Activated T-cell treated with anti-CD3 and anti-CD28 coated beads, Interleukin-2, amount 50 U/mL, for 72 hours (primary cell): ENCODE measurements around the gene FAM24A. TPM values are rescaled to one million over a fixed set of nuclear protein-coding genes. Genes with fewer than 3 reads are reported as not detected.
"Not testable (repeated sequence)": the region's sequence is repeated elsewhere in the genome, so short reads cannot be mapped to it uniquely, and the experiment has no call there.

Experiments used
- ATAC-seq, 2 donors: fragments of 150-1000 bp; cut with Tn5 transposase; replicated peaks in 1 of 2; 2 replicates each; pipeline ENCODE4 v1.10.0; 2021; ENCODE audit warnings: moderate library complexity in 2 of 2, mild to moderate bottlenecking in 1 of 2
- DNase-seq, 2 donors: peaks; one replicate each; pipeline ENCODE4 v3.0.0; 2021 to 2022; ENCODE audit warnings: mixed read lengths in 1 of 2
- H3K27ac Mint-ChIP-seq: one replicate; pipeline ENCODE4 v1.8.0; 2022; ENCODE audit warnings: mild to moderate bottlenecking, moderate library complexity, mixed read lengths
- H3K27me3 Mint-ChIP-seq: one replicate; pipeline ENCODE4 v1.8.0; 2022; ENCODE audit warnings: low read depth, mixed read lengths
- H3K36me3 Mint-ChIP-seq, 2 donors: one replicate each; pipeline ENCODE4 v1.8.0; 2022; ENCODE audit warnings: mixed read lengths in 2 of 2, mild to moderate bottlenecking in 1 of 2; ENCODE audit not compliant: insufficient read depth in 2 of 2
- H3K4me1 Mint-ChIP-seq: one replicate; pipeline ENCODE4 v1.8.0; 2022; ENCODE audit warnings: low read depth, mixed read lengths
- H3K4me3 Mint-ChIP-seq, 2 donors: one replicate each; pipeline ENCODE4 v1.8.0; 2022; ENCODE audit warnings: mild to moderate bottlenecking in 2 of 2, mixed read lengths in 2 of 2, moderate library complexity in 2 of 2
- H3K9me3 Mint-ChIP-seq, 2 donors: one replicate each; pipeline ENCODE4 v1.8.0; 2022; ENCODE audit warnings: mixed read lengths in 2 of 2
- total RNA-seq, 2 donors: library from RNA; stranded (reverse); gene quantifications; one replicate each; pipeline ENCODE4 v1.2.3, GENCODE V29; 2022

The FAM24A gene
- total RNA-seq, 2 donors from 2014 or later, result not detected

DNA sequence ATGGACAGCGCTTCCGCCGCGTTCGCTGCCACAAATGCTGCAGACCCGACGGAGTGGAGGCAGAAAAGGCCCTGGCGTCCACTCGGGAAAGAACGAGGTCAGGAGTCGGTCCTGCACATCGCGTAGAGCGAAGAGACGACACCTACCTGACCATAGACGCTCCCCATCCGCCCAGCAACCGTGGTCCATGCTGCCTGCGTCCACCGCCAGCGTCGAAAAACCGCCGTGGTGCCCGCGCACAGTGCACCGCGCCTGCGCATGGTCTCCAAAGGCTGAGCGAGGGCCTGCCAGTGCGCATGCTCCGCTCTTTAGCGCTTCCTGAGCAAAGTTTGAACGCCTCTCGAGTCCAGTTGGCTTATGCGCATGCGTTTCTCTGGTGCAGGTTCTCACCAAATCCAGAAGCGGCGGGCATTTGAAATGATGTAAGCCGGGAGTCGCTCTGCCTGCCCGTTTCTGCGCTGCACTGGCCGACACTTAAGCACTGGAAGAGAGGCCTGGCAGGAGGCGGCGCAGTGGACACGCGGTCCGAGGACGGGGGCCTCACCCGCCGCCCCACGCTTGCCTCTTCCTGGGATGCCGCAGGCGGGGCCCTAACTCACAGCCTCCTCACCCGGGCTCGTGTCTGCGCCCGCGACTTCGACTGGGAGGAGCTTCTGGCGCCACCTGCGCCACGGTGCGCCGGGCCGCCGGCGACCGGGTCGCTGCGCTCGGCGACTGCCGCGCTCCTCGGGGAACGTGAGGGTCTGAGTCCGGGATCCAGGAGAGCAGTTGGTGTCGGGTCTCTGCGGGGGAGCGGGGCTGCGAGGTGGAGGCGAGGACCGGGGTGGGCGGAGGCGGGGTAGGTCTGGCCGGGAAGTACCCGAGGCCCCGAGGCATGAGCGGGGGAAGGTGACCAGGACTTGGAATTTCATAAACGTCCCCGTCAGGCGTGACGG lies 30.8 kb upstream of the FAM24A start, which contains the start of gene FAM24B:
FAM24B (minus strand) TSS at position 243 of the 935 bp plus-strand sequence. CDS start 29,066 bp downstream, outside the sequence.
- peak; percentile 83 to 85 for ATAC-seq
- DNase-seq, result peak; percentile 94 to 96
- peaks cover 57% of the 10 kb centered on the region for H3K4me1 Mint-ChIP-seq
- H3K27ac Mint-ChIP-seq, result peak within 1 kb of the TSS; percentile 97
- H3K36me3 Mint-ChIP-seq, result peaks cover 9 to 14% of the 10 kb centered on the region in 2 donors
- no peaks in the 10 kb centered on the region for H3K9me3 Mint-ChIP-seq
- H3K27me3 Mint-ChIP-seq, result no peaks in the 10 kb centered on the region
- H3K4me3 Mint-ChIP-seq, result peak within 1 kb of the TSS; percentile 94 to 99

DNA sequence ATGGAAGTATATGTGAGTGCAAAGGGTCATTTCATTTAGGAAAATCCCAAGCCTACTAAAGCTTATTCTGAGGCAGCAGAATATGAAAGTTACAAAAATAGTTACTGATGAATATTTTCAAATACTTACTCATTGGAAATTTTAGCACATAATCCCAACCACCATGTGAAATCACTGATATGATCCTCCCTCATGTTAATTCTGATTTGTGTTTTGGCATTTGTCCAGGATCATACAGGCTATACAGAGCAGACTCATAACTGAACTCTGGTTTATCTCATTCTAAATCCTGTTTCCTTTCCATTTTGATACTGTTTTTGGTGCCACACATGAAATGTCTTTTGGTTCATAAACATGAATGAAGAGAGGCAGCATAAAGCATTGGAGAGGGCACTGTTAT lies 27.6 kb upstream of the FAM24A start:
- Mint-ChIP-seq H3K9me3 (no peaks in the 10 kb centered on the region), H3K36me3 (peaks cover 8 to 14% of the 10 kb centered on the region in 2 donors), H3K27ac (peak overlapping the region; percentile 34), H3K4me3 (peak overlapping the region in 1 of 2 donors; percentile 26), H3K4me1 (peaks cover 36% of the 10 kb centered on the region), H3K27me3 (no peaks in the 10 kb centered on the region)
- ATAC-seq, result peak in 1 of 2 donors; percentile 19
- no peak for DNase-seq

DNA sequence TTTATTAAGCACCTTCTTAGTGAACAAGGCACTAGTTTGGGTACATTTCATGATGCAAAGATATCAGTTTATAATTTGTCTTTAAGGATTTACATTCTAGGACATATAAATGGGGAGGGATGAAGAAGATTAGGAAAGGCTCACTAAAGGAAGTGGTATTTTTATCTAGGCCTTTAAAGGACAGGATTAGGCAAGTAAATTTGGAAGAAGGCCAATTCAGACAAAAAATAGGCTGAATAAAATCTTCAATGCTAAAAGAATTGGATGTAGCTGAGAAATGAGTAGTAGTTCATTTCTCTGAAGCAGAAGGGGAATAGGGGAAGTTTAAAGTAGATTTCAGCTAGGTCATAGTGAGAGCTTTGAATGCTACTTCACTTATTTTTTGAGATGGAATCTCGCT lies 26.2 kb upstream of the FAM24A start:
- Mint-ChIP-seq H3K27me3 (no peaks in the 10 kb centered on the region), H3K4me1 (peaks cover 25% of the 10 kb centered on the region), H3K36me3 (peaks cover 10 to 14% of the 10 kb centered on the region in 2 donors), H3K27ac (no peak overlapping the region), H3K4me3 (no peak overlapping the region), H3K9me3 (no peaks in the 10 kb centered on the region)
- no peak for DNase-seq
- no peak for ATAC-seq

DNA sequence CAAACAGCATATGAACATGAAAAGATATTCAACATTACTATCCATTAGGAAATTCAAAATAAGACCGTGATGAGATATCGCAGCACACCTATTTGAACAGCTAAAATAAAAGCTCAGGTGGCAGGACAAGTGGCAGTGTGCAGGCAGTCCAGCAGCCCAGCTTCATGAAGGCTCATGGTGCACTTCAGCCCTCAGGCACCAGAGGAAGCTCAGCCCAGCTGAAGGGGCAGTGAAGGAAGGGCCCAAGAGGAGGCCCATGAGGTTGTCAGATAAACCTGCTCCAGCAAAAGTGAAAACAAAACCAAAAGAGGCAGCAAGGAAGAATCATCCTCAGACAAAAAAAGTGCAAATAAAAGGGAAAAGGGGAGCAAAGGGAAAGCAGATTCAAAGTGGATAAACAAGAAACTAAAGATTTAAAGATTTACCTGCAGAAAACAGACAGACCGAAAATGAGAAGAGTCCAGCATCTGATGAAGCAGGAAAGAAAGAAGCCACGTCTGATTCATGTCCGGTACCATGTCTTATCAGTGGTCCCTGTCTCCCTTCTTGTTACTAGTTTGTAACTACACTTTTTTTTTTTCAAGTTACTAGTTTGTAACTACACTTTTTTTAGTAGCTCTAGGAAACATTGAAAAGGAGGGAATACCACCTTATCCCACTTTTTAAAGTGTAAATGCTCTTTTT lies 16.0 kb upstream of the FAM24A start:
- H3K9me3 Mint-ChIP-seq, result no peaks in the 10 kb centered on the region
- H3K4me3 Mint-ChIP-seq, result no peak overlapping the region
- ATAC-seq (no peak), DNase-seq (no peak)
- no peaks in the 10 kb centered on the region for H3K4me1 Mint-ChIP-seq
- H3K27ac Mint-ChIP-seq, result no peak overlapping the region
- no peaks in the 10 kb centered on the region for H3K27me3 Mint-ChIP-seq
- H3K36me3 Mint-ChIP-seq, result peaks cover 2% of the 10 kb centered on the region in 2 donors

DNA sequence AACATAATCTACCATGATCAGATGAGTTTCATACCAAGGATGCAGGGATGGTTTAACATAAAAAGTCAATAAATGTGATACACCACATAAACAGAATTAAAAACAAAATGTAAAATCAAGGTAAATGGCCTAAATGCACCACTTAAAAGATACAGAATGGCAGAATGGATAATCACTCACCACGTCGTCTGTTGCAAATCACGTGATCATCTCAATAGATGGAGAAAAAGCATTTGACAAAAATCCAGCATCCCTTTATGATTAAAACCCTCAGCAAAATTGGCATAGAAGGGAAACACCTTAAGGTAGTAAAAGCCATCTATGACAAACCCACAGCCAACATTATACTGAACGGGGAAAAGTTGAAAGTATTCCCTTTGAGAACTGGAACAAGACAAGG lies 6.5 kb upstream of the FAM24A start:
- H3K9me3 Mint-ChIP-seq, result peaks cover 10 to 15% of the 10 kb centered on the region in 2 donors
- not testable (repeated sequence) for H3K4me3 Mint-ChIP-seq, DNase-seq, H3K27ac Mint-ChIP-seq, H3K4me1 Mint-ChIP-seq, ATAC-seq
- peaks cover 41% of the 10 kb centered on the region for H3K27me3 Mint-ChIP-seq
- H3K36me3 Mint-ChIP-seq, result peaks cover 6 to 10% of the 10 kb centered on the region in 2 donors

DNA sequence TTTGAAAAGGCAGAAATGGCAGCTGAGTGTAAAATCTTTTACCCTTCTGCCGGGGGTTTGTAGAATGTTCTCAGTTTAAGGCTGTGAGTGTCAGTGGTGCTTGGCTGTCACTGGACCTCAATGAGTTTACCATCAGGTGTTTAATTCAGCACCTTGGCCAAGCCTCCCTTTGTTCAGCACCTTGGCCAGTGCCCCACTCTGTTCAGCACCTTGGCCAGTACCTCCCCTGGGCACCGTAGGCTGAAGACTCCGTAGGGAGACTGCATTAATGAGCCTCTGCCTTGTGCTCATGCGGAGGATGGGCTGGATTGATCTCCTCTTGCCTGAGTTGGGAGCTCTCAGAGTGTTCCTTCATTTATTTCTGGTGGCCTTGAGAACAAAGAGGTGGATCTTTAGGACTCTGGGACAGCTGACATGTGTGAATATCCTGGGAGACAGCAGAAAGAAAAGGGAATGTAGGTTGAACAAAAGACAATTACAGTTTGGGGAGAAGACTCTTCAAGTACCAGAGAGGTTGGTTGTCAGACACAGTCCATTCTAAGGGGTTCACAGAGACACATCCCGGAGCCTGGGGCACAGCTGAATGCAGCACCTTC lies 1.6 kb downstream of the FAM24A start:
- DNase-seq (peak; percentile 53 to 63), ATAC-seq (peak; percentile 50 to 64)
- peaks cover 0 to 5% of the 10 kb centered on the region in 2 donors for H3K9me3 Mint-ChIP-seq
- H3K27ac Mint-ChIP-seq, result no peak overlapping the region
- no peaks in the 10 kb centered on the region for H3K4me1 Mint-ChIP-seq
- H3K36me3 Mint-ChIP-seq, result no peaks in the 10 kb centered on the region
- peaks cover 14% of the 10 kb centered on the region for H3K27me3 Mint-ChIP-seq
- H3K4me3 Mint-ChIP-seq, result no peak overlapping the region

DNA sequence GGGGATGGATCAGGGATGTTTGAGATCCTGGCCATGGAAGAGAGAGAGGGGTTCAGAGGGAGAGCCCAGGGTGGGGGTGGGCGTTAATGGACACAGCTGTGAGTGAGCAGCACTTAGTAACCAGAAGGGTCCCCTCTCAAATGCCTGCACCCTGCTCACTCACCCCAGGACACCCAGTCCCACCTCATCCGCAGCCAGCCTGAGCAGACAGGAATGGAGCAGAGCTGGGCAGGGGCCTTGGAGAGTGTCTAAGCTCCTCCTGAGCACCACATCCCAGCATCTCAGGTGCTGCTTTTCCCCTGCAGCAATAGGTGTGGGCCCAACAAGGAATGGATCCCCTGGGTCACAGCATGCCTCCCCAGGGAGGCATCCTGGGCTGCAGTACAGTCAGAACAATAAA lies 5.3 kb downstream of the FAM24A start:
- H3K4me3 Mint-ChIP-seq, result no peak overlapping the region
- H3K36me3 Mint-ChIP-seq, result peaks cover 0 to 4% of the 10 kb centered on the region in 2 donors
- no peak overlapping the region for H3K27ac Mint-ChIP-seq
- no peaks in the 10 kb centered on the region for H3K27me3 Mint-ChIP-seq
- DNase-seq (no peak), ATAC-seq (no peak)
- H3K9me3 Mint-ChIP-seq, result peaks cover 2 to 10% of the 10 kb centered on the region in 2 donors
- H3K4me1 Mint-ChIP-seq, result no peaks in the 10 kb centered on the region

DNA sequence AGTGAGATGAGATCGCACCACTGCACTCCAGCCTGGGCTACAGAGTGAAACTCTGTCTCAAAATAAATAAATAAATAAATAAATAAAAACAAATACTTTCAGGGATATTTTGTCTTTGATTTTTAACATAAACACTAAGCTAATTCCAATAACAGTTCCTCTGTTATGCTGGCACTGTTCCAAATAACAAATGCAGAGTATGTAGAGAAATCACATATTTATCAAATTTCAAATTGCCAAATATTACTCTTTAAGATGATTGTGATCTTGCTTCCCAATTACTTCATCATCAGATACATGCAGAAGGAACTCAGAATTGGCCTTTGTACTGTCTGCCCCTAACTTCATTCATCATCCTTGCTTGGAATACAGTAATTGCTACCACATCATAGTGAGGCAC lies 19.7 kb downstream of the FAM24A start:
- DNase-seq (no peak), ATAC-seq (no peak)
- Mint-ChIP-seq H3K27ac (no peak overlapping the region), H3K9me3 (no peaks in the 10 kb centered on the region), H3K4me1 (no peaks in the 10 kb centered on the region), H3K4me3 (no peak overlapping the region), H3K36me3 (peaks cover 0 to 1% of the 10 kb centered on the region in 2 donors), H3K27me3 (no peaks in the 10 kb centered on the region)

DNA sequence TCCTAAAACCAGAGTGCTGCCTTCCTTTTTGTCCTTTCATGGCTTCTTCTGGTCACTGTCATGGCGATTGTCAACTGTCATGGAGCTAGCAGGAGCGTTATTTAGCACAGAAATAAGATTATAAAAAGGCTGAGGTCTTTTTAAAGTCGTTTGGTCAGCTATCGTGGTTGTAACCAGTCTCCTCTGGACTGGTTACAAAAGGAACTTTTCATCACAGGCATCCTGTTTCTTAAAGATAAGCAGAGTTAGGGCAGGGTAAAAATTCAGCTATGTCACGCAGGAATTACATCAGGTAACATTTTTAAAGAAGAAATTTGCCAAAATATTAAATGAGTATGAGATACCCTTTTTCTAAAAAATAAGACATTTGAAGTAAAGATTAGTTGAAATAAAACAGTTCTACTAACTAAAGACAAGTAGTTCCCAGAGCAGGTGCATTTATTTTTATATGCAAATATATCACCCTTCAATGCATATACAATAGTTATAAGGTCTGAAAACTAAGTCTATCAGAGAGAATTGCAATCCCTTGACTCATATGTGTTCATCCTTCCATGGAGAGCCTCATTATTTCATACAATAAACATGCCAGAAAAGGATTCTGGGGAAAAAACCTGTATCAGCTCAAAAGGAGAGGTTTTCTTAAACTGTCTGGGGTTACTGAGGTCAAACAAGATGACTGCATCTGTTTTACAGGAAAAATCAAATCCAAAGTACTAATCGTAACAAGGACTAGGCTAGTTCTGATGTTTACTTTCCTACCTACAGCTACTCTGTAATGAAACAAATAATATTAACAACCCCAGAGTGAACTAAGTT lies 20.9 kb downstream of the FAM24A start:
- ATAC-seq (no peak), DNase-seq (no peak)
- Mint-ChIP-seq H3K9me3 (no peaks in the 10 kb centered on the region), H3K4me3 (no peak overlapping the region), H3K27ac (no peak overlapping the region), H3K27me3 (no peaks in the 10 kb centered on the region), H3K36me3 (peaks cover 0 to 1% of the 10 kb centered on the region in 2 donors), H3K4me1 (no peaks in the 10 kb centered on the region)

DNA sequence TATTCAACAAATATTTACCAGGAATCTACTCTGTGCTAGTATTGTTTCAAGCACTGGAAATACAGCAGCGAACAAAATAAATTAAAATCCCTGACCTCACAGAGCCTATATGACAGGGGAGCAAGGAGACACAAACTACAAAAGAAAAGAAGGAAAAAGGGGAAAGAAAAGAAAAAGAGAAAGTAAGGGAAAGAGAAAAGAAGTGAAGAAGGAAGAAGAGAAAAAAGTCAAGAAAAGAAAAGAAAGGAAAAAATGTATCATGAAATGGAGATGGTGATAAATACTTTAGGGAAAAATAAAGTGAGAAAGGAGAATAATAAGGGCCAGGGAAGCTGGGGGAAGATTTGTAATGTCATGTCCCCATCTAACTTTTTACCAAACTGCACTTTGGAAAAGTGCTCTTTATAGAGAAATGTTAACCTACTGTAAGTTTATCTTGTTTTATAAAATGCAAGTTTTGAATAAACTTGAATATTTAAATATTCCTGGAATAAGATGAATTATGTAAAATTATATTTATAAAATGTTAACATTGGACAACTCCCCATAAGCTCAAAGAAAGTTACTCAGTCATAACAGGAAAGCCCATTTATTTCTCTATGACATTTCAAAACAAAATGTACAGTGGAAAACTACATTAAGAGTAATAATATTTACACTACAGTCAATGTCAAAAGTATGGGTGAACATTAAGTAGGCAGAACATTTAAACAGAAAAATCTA lies 28.9 kb downstream of the FAM24A start:
- no peaks in the 10 kb centered on the region for H3K9me3 Mint-ChIP-seq
- DNase-seq, result no peak
- no peak overlapping the region for H3K4me3 Mint-ChIP-seq
- peaks cover 1 to 17% of the 10 kb centered on the region in 2 donors for H3K36me3 Mint-ChIP-seq
- H3K27me3 Mint-ChIP-seq, result no peaks in the 10 kb centered on the region
- no peak overlapping the region for H3K27ac Mint-ChIP-seq
- ATAC-seq, result no peak
- H3K4me1 Mint-ChIP-seq, result no peaks in the 10 kb centered on the region

DNA sequence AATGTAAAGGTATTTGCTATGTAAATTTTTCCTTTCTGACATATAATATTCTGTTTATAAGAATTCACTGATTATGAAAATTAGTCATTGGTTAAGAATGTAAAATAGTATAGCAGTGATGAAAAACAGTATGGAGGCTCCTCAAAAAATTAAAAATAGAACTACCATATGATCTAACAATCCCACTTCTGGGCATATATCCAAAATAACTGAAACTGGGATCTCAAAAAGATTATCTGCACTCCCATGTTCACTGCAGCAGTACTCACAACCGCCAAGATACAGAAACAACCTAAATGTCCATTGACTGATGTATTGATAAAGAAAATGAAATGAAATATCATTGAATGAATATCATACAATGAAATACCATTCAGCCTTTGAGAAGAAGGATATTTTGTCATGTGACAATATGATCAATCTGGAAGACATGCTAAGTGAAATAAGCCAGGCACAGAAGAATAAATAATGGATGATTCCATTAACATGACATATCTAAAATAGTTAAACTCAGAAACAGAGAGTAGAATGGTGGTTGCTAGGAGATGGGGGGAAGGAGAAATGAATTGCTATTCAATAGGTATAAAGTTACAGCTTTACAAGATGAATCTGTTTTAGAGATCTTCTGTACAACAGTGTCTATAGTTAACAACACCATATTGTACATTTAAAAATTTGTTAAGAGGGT lies 29.6 kb downstream of the FAM24A start:
- no peak for DNase-seq
- Mint-ChIP-seq H3K27ac (no peak overlapping the region), H3K9me3 (no peaks in the 10 kb centered on the region), H3K4me1 (no peaks in the 10 kb centered on the region), H3K36me3 (peaks cover 3 to 19% of the 10 kb centered on the region in 2 donors), H3K4me3 (no peak overlapping the region), H3K27me3 (no peaks in the 10 kb centered on the region)
- ATAC-seq, result no peak
